Neural progenitor cell (in vitro differentiated cells): ENCODE measurements around the gene NPC1. TPM values are rescaled to one million over a fixed set of nuclear protein-coding genes. Genes with fewer than 3 reads are reported as not detected.

ENCODE experiments used
- DNase-seq: peaks from one replicate; pipeline ENCODE4 v3.0.0-alpha.2; 2016; ENCODE audit warnings: low spot score
- H2AFZ ChIP-seq: fragments of 200-600 bp; sonication (generic); replicated peaks from 2 replicates; pipeline ENCODE4 v1.6.1; 2016; ENCODE audit warnings: antibody characterized with exemption
- H3F3A ChIP-seq: fragments of 200-600 bp; sonication (generic); 2 replicates; pipeline ENCODE4 v1.6.1; 2016; ENCODE audit warnings: antibody characterized with exemption, low read depth
- H3K27ac ChIP-seq: fragments of 200-600 bp; sonication (generic); 2 replicates; pipeline ENCODE4 v1.5.1; 2016; ENCODE audit warnings: mild to moderate bottlenecking
- H3K27me3 ChIP-seq: fragments of 200-600 bp; sonication (generic); 2 replicates; pipeline ENCODE4 v1.6.1; 2016; ENCODE audit warnings: mild to moderate bottlenecking, moderate library complexity
- H3K36me3 ChIP-seq: fragments of 200-600 bp; sonication (generic); 2 replicates; pipeline ENCODE4 v1.5.1; 2016
- H3K4me1 ChIP-seq: fragments of 200-600 bp; sonication (generic); 2 replicates; pipeline ENCODE4 v1.6.1; 2016; ENCODE audit warnings: mixed run types
- H3K4me2 ChIP-seq: fragments of 200-600 bp; sonication (generic); 2 replicates; pipeline ENCODE4 v1.6.1; 2016
- H3K4me3 ChIP-seq: fragments of 200-600 bp; sonication (generic); 2 replicates; pipeline ENCODE4 v1.5.1; 2016
- H3K79me2 ChIP-seq: fragments of 200-600 bp; sonication (generic); 2 replicates; pipeline ENCODE4 v1.6.1; 2016; ENCODE audit warnings: low read depth
- H3K9ac ChIP-seq: fragments of 200-600 bp; sonication (generic); 2 replicates; pipeline ENCODE4 v1.6.1; 2016
- H3K9me3 ChIP-seq: fragments of 200-600 bp; sonication (generic); 2 replicates; pipeline ENCODE4 v1.5.1; 2016; ENCODE audit warnings: low read depth
- H4K20me1 ChIP-seq: fragments of 200-600 bp; sonication (generic); 2 replicates; pipeline ENCODE4 v1.6.1; 2016; ENCODE audit warnings: low read depth
- H3K27ac Mint-ChIP-seq: 3 replicates; pipeline ENCODE4 v1.8.0; 2021; ENCODE audit warnings: mixed read lengths
- H3K27me3 Mint-ChIP-seq: 2 replicates; pipeline ENCODE4 v1.8.0; 2022; ENCODE audit warnings: low read depth, mild to moderate bottlenecking, inconsistent platforms, moderate library complexity, mixed read lengths; ENCODE audit not compliant: insufficient read depth
- H3K36me3 Mint-ChIP-seq: 3 replicates; pipeline ENCODE4 v1.8.0; 2021; ENCODE audit warnings: mixed read lengths
- H3K4me1 Mint-ChIP-seq: 3 replicates; pipeline ENCODE4 v1.8.0; 2021; ENCODE audit warnings: mixed read lengths
- H3K4me3 Mint-ChIP-seq: 3 replicates; pipeline ENCODE4 v1.8.0; 2021; ENCODE audit warnings: mild to moderate bottlenecking, moderate library complexity, mixed read lengths
- H3K9me3 Mint-ChIP-seq: 3 replicates; pipeline ENCODE4 v1.8.0; 2020; ENCODE audit warnings: mixed read lengths
- EZH2 ChIP-seq: fragments of 200-600 bp; sonication (generic); IDR thresholded peaks from 2 replicates; pipeline ENCODE4 v1.6.1; 2017; ENCODE audit warnings: antibody characterized with exemption, mild to moderate bottlenecking, moderate library complexity
- EZH2phosphoT487 ChIP-seq: fragments of 200-600 bp; sonication (generic); IDR thresholded peaks from 2 replicates; pipeline ENCODE4 v1.6.1; 2017; ENCODE audit warnings: antibody characterized with exemption
- total RNA-seq: library from RNA; depleted of rRNA; stranded (reverse); fragments of >200 nt; gene quantifications from 2 replicates; pipeline ENCODE4 v1.2.3, GENCODE V29; 2015; ENCODE audit warnings: low replicate concordance
- TF ChIP-seq, protein P1 (sequence below): fragments of 200-600 bp; sonication (generic); IDR thresholded peaks from 2 replicates; pipeline ENCODE4 v1.5.1; 2017; ENCODE audit warnings: antibody characterized with exemption, mild to moderate bottlenecking

NPC1 gene
- total RNA-seq, 1 donor from 2014 or later = 20.9 TPM

DNA sequence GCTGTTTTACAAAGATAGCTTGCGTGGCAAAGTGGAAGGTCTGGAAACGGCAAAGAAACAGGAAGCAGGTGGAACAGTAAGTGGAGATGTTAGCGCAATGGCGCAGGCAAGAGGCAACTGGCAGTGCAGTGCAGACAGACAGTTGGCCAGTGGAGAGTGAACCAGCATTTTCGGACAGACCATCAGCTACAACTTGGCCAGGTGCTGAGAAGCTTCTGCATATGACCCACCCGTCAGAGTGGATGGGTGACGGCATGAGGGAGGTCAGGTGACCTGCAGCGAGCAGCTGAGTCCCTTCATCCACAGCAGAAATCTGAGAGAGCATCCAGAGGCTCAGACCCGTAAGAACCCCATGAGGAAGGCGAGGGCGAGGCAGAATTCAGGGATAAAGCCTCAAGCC lies 33.8 kb downstream of the NPC1 start:
- H3K27me3 Mint-ChIP-seq = no peaks in the 10 kb centered on the region
- no peak overlapping the region for H3K9ac ChIP-seq
- H3K79me2 ChIP-seq = no peaks in the 10 kb centered on the region
- no peaks in the 10 kb centered on the region for H3K9me3 ChIP-seq
- no peak overlapping the region for H3K4me3 ChIP-seq
- H3K4me1 ChIP-seq = no peaks in the 10 kb centered on the region
- H3K27me3 ChIP-seq = no peaks in the 10 kb centered on the region
- no peaks in the 10 kb centered on the region for H3F3A ChIP-seq
- H3K27ac ChIP-seq = no peak overlapping the region
- no peak overlapping the region for H3K4me2 ChIP-seq
- H4K20me1 ChIP-seq = no peaks in the 10 kb centered on the region
- no peaks in the 10 kb centered on the region for H3K9me3 Mint-ChIP-seq
- DNase-seq = no peak
- H3K36me3 ChIP-seq = no peaks in the 10 kb centered on the region
- TF ChIP-seq EZH2phosphoT487 (no peak), EZH2 (no peak)
- TF ChIP-seq, protein P1, sequence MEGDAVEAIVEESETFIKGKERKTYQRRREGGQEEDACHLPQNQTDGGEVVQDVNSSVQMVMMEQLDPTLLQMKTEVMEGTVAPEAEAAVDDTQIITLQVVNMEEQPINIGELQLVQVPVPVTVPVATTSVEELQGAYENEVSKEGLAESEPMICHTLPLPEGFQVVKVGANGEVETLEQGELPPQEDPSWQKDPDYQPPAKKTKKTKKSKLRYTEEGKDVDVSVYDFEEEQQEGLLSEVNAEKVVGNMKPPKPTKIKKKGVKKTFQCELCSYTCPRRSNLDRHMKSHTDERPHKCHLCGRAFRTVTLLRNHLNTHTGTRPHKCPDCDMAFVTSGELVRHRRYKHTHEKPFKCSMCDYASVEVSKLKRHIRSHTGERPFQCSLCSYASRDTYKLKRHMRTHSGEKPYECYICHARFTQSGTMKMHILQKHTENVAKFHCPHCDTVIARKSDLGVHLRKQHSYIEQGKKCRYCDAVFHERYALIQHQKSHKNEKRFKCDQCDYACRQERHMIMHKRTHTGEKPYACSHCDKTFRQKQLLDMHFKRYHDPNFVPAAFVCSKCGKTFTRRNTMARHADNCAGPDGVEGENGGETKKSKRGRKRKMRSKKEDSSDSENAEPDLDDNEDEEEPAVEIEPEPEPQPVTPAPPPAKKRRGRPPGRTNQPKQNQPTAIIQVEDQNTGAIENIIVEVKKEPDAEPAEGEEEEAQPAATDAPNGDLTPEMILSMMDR = no peak
- H3K4me1 Mint-ChIP-seq = no peaks in the 10 kb centered on the region
- H3K36me3 Mint-ChIP-seq = peaks cover 32% of the 10 kb centered on the region
- no peak overlapping the region for H2AFZ ChIP-seq
- H3K4me3 Mint-ChIP-seq = no peak overlapping the region
- no peak overlapping the region for H3K27ac Mint-ChIP-seq

DNA sequence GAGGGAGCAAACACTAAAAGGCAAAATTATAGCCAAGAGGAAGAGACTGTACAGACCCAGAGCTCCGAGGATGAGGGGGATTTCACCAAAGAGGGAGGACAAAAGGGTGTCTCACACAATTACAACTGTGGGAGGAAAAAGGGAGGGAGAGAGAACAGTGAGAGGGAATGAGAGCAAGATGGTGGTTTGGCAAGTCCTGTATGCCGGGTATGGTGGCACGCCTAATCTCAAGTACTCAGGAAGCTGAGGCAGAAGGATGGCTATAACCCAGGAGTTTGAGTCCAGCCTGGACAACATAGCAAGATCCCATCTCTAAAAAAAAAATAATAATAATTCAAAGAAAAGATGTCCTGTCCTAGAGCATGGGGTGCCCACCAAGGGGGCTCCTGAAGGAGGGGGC lies 34.3 kb downstream of the NPC1 start:
- Histone ChIP-seq H3K27me3 (no peaks in the 10 kb centered on the region), H3K4me3 (no peak overlapping the region), H3K9ac (no peak overlapping the region), H2AFZ (no peak overlapping the region), H3K27ac (no peak overlapping the region), H3F3A (no peaks in the 10 kb centered on the region), H3K4me2 (no peak overlapping the region), H3K9me3 (no peaks in the 10 kb centered on the region), H3K4me1 (no peaks in the 10 kb centered on the region), H3K36me3 (no peaks in the 10 kb centered on the region), H3K79me2 (no peaks in the 10 kb centered on the region), H4K20me1 (no peaks in the 10 kb centered on the region)
- Mint-ChIP-seq H3K4me1 (no peaks in the 10 kb centered on the region), H3K4me3 (no peak overlapping the region), H3K27ac (no peak overlapping the region), H3K36me3 (peaks cover 30% of the 10 kb centered on the region), H3K9me3 (no peaks in the 10 kb centered on the region), H3K27me3 (no peaks in the 10 kb centered on the region)
- TF ChIP-seq EZH2phosphoT487 = no peak
- no peak for TF ChIP-seq EZH2
- TF ChIP-seq, protein P1 = no peak
- no peak for DNase-seq

DNA sequence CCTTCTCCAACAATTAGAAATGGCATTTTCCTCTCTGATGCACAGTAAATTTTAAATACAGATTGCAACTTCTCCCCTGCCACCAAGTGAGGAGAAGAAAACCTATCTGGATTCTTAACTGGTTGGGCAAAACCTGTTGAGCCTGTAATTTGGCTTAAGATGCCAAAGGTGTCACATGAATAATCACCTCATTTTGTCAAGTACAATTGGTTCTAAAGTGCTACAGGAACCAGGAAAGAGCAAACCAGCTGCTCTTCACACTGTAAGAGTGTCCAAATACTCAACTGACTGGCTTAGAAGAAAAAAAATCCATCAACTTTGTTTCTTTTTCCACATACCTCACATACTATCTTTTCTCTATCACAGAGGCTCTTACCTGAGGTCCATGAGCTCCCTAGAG lies 35.4 kb downstream of the NPC1 start:
- H3K27ac ChIP-seq = no peak overlapping the region
- no peaks in the 10 kb centered on the region for H3K9me3 Mint-ChIP-seq
- no peaks in the 10 kb centered on the region for H3K36me3 ChIP-seq
- no peak for DNase-seq
- no peaks in the 10 kb centered on the region for H3K27me3 Mint-ChIP-seq
- no peaks in the 10 kb centered on the region for H3K27me3 ChIP-seq
- H3K4me1 Mint-ChIP-seq = no peaks in the 10 kb centered on the region
- no peaks in the 10 kb centered on the region for H3K4me1 ChIP-seq
- no peaks in the 10 kb centered on the region for H4K20me1 ChIP-seq
- no peaks in the 10 kb centered on the region for H3F3A ChIP-seq
- no peaks in the 10 kb centered on the region for H3K79me2 ChIP-seq
- TF ChIP-seq, protein P1 = no peak
- TF ChIP-seq EZH2phosphoT487 (no peak), EZH2 (no peak)
- H3K27ac Mint-ChIP-seq = no peak overlapping the region
- H2AFZ ChIP-seq = no peak overlapping the region
- H3K4me3 ChIP-seq = no peak overlapping the region
- no peak overlapping the region for H3K4me3 Mint-ChIP-seq
- peaks cover 26% of the 10 kb centered on the region for H3K36me3 Mint-ChIP-seq
- no peak overlapping the region for H3K9ac ChIP-seq
- H3K9me3 ChIP-seq = no peaks in the 10 kb centered on the region
- H3K4me2 ChIP-seq = no peak overlapping the region
